Lower lobe of right lung (tissue), 2 donors: ENCODE results near the gene PDF. TPM values are rescaled to one million over a fixed set of nuclear protein-coding genes. Genes with fewer than 3 reads are reported as not detected.
"Not testable (repeated sequence)": the region's sequence is repeated elsewhere in the genome, so short reads cannot be mapped to it uniquely, and the experiment has no call there.

Source experiments
- ATAC-seq, 2 donors: fragments of 200-7000 bp; cut with Tn5 transposase; one replicate each; pipeline ENCODE4 v1.9.1; 2020 to 2022; ENCODE audit warnings: mild to moderate bottlenecking in 2 of 2, moderate library complexity in 2 of 2
- DNase-seq: peaks from one replicate; pipeline ENCODE4 v3.0.0-alpha.2; 2020
- H3K27ac ChIP-seq: fragments of 200-600 bp; one replicate; pipeline ENCODE4 v1.8.0; 2022
- H3K27me3 ChIP-seq: fragments of 200-600 bp; one replicate; pipeline ENCODE4 v1.8.0; 2022; ENCODE audit warnings: low read depth
- H3K36me3 ChIP-seq: fragments of 200-600 bp; one replicate; pipeline ENCODE4 v1.8.0; 2022; ENCODE audit warnings: mild to moderate bottlenecking
- H3K4me1 ChIP-seq: fragments of 200-600 bp; one replicate; pipeline ENCODE4 v1.8.0; 2022
- H3K4me3 ChIP-seq: fragments of 200-600 bp; one replicate; pipeline ENCODE4 v1.8.0; 2022; ENCODE audit warnings: mild to moderate bottlenecking
- H3K9me3 ChIP-seq: fragments of 200-600 bp; one replicate; pipeline ENCODE4 v1.8.0; 2022
- intact Hi-C: fragments of 100-400 bp; cut with DNase I; formaldehyde crosslinking; loops from one replicate; pipeline ENCODE4 v1.11.0; 2022
- total RNA-seq: library from RNA; stranded (reverse); fragmentation: NEBNext Ultra II Directional; extraction: Animal tissue kit (Norgen Biotek cat#: 25700); gene quantifications from one replicate; pipeline ENCODE4 v1.2.1, GENCODE V29; 2021
- TF ChIP-seq, protein P1 (sequence below): fragments of 200-600 bp; IDR thresholded peaks from one replicate; pipeline ENCODE4 v1.8.0; 2022; ENCODE audit warnings: antibody characterized with exemption, mild to moderate bottlenecking
- donor health status: DM: no; HTN: yes; CAD: no; lungs with severe emphysema.

The PDF gene
- total RNA-seq, 1 donor from 2014 or later = 6.3 TPM

DNA sequence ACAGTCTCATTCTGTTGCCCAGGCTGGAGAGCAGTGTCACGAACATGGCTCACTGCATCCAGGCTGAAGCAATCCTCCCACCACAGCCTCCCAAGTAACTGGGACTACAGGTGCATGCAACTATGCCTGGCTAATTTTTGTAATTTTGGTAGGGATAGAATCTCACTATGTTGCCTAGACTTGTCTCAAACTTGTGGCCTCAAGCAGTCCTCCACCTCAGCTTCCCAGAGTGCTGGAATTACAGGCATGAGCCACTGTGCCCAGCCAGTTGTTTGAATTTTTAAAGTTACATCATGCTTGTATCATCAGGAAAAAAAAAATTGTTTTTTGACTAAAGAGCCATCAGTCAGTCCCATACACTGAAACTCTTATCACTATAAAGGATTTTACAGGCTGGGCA is 36.3 kb downstream of the PDF start:
- H3K36me3 ChIP-seq = peaks cover 4% of the 10 kb centered on the region
- H3K4me1 ChIP-seq = peaks cover 8% of the 10 kb centered on the region
- H3K27ac ChIP-seq = no peak overlapping the region
- intact Hi-C loops = no loop called here
- H3K9me3 ChIP-seq = no peaks in the 10 kb centered on the region
- TF ChIP-seq, protein P1, sequence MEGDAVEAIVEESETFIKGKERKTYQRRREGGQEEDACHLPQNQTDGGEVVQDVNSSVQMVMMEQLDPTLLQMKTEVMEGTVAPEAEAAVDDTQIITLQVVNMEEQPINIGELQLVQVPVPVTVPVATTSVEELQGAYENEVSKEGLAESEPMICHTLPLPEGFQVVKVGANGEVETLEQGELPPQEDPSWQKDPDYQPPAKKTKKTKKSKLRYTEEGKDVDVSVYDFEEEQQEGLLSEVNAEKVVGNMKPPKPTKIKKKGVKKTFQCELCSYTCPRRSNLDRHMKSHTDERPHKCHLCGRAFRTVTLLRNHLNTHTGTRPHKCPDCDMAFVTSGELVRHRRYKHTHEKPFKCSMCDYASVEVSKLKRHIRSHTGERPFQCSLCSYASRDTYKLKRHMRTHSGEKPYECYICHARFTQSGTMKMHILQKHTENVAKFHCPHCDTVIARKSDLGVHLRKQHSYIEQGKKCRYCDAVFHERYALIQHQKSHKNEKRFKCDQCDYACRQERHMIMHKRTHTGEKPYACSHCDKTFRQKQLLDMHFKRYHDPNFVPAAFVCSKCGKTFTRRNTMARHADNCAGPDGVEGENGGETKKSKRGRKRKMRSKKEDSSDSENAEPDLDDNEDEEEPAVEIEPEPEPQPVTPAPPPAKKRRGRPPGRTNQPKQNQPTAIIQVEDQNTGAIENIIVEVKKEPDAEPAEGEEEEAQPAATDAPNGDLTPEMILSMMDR = no peak
- H3K27me3 ChIP-seq = no peaks in the 10 kb centered on the region
- DNase-seq = no peak
- no peak for ATAC-seq
- H3K4me3 ChIP-seq = no peak overlapping the region

DNA sequence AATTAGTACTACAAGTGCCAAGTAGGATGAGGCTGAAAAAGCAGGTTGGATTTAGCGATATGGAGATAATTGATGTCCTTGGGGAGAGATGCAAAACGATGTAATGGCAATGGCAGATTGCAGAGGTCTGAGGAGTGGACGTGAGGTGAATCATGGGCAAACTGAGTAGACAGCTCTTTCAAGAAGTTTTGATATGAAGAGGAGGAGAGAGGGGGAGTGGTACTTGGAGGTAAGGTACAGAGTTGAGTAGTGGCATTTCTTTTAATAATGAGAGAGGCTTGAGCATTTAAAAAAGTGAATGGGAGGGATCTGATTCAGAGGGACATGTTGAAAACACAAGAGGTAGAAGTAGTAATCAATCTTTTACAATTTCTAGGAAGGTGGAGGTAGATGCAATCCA is 37.0 kb downstream of the PDF start:
- intact Hi-C loops = no loop called here
- H3K36me3 ChIP-seq = peaks cover 4% of the 10 kb centered on the region
- H3K4me3 ChIP-seq = no peak overlapping the region
- H3K9me3 ChIP-seq = no peaks in the 10 kb centered on the region
- no peak overlapping the region for H3K27ac ChIP-seq
- TF ChIP-seq, protein P1 = no peak
- DNase-seq (no peak), ATAC-seq (no peak)
- H3K27me3 ChIP-seq = no peaks in the 10 kb centered on the region
- peaks cover 4% of the 10 kb centered on the region for H3K4me1 ChIP-seq

DNA sequence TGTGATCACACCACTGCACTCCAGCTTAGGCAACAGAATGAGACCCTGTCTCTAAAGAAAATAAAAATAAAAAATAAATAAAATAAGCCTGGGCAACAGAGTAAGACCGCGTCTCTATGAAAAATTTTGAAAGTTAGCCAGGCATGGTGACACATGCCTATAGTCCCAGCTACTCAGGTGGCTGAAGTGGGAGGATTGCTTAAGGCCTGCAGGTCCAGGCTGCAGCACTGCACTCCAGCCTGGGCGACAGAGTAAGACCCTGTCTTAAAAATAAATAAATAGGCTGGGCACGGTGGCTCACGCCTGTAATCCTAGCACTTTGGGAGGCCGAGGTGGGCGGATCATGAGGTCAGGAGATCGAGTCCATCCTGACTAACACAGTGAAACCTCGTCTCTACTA is 38.7 kb downstream of the PDF start:
- H3K27ac ChIP-seq, DNase-seq, H3K4me3 ChIP-seq, H3K27me3 ChIP-seq, H3K36me3 ChIP-seq, intact Hi-C loops, H3K9me3 ChIP-seq: not testable (repeated sequence)
- H3K4me1 ChIP-seq = peaks cover 10% of the 10 kb centered on the region
- peak; percentile 74 to 83 for ATAC-seq

DNA sequence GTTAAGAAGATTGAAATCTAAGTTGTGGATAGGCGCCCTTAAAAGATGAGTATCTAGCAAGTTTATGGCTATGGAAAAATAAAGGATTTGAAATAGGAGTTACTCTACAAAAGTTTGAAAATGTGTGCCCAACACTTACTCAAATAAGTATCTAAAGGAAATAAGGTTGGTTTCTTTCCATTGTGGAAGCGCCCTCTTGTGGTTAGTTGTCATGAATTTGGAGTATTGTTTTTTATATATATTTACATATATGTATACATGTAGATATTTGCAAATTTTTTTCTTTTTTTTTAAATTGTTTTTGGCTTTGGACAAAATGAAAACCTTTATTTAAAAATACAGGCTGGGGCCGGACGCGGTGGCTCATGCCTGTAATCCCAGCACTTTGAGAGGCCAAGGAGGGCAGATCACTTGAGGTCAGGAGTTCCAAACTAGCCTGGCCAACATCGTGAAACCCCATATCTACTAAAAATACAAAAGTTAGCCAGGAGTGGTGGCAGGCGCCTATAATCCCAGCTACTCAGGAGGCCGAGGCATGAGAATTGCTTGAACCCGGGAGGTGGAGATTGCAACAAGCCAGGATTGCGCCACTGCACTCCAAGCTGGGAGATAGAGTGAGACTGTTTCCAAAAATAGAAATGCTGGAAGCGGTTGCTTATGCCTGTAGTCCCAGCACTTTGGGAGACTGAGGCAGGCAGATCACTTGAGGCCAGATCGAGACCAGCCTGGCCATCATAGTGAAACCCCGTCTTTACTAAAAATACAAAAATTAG is 43.3 kb downstream of the PDF start:
- H3K4me3 ChIP-seq = no peak overlapping the region
- intact Hi-C loops = loop anchor here (5.0 kb wide), 1 partner anchor 135 kb away; no protein-coding TSS in a partner anchor
- no peaks in the 10 kb centered on the region for H3K27me3 ChIP-seq
- TF ChIP-seq, protein P1 = peak; percentile 59
- H3K27ac ChIP-seq = peak overlapping the region; percentile 61
- no peaks in the 10 kb centered on the region for H3K9me3 ChIP-seq
- DNase-seq (peak; percentile 76), ATAC-seq (peak; percentile 63 to 75)
- H3K36me3 ChIP-seq = peaks cover 30% of the 10 kb centered on the region
- peaks cover 14% of the 10 kb centered on the region for H3K4me1 ChIP-seq

DNA sequence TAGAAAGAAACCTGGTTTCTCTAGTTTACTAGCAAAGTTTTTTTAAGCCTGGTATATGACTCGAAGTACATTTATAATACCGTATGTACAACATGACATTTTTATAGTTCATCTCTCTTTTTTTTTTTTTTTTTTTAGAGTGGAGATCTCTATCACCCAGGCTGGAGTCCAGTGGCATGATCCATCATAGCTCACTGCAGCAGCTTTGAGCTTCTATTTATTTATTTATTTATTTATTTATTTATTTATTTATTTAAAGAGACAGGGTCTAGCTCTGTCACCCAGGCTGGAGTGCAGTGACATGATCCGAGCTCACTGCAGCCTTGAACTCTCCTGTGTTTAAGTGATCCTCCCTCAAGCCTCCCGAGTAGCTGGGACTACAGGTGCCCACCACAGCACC is 45.1 kb downstream of the PDF start:
- Histone ChIP-seq H3K4me1 (peaks cover 14% of the 10 kb centered on the region), H3K27me3 (no peaks in the 10 kb centered on the region), H3K9me3 (no peaks in the 10 kb centered on the region), H3K36me3 (peaks cover 25% of the 10 kb centered on the region), H3K27ac (no peak overlapping the region), H3K4me3 (no peak overlapping the region)
- DNase-seq = no peak
- no peak for ATAC-seq
- intact Hi-C loops = loop anchor here (5.0 kb wide), 1 partner anchor 133 kb away; no protein-coding TSS in a partner anchor
- TF ChIP-seq, protein P1 = no peak

DNA sequence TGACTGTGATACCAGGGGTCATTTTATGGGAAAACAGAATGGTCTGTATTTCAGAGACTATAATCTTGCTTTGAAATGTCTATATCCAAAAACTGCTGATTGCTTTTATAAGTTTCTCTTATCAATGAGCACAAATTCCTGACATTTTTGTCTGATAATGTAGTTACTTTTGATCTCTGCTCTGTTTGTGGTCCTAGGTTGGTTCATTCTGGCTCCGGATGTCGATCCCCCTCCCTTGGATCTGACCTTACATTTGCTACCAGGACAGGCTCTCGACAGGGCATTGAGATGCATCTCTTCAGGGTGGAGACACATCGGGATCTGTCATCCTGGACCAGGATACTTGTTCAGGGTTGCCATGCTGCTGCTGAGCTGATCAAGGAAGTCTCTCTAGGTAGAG is 46.5 kb downstream of the PDF start:
- Histone ChIP-seq H3K27me3 (no peaks in the 10 kb centered on the region), H3K9me3 (no peaks in the 10 kb centered on the region), H3K36me3 (peaks cover 25% of the 10 kb centered on the region), H3K27ac (no peak overlapping the region), H3K4me1 (peaks cover 14% of the 10 kb centered on the region), H3K4me3 (no peak overlapping the region)
- DNase-seq (no peak), ATAC-seq (no peak)
- intact Hi-C loops = no loop called here
- TF ChIP-seq, protein P1 = no peak
